Osteocyte (in vitro differentiated cells): ENCODE data around the gene GPSM3. TPM values are rescaled to one million over a fixed set of nuclear protein-coding genes. Genes with fewer than 3 reads are reported as not detected.
"Not testable (repeated sequence)": the region's sequence is repeated elsewhere in the genome, so short reads cannot be mapped to it uniquely, and the experiment has no call there.

Experiments
- DNase-seq: peaks from one replicate; pipeline ENCODE4 v3.0.0; 2021; ENCODE audit warnings: mixed read lengths; ENCODE audit not compliant: unreplicated experiment; ENCODE audit errors: extremely low spot score
- H3K27ac Mint-ChIP-seq: one replicate; pipeline ENCODE4 v1.8.0; 2021; ENCODE audit warnings: mild to moderate bottlenecking, mixed read lengths; ENCODE audit not compliant: unreplicated experiment
- H3K27me3 Mint-ChIP-seq: one replicate; pipeline ENCODE4 v1.8.0; 2021; ENCODE audit warnings: mixed read lengths; ENCODE audit not compliant: unreplicated experiment
- H3K36me3 Mint-ChIP-seq: one replicate; pipeline ENCODE4 v1.8.0; 2021; ENCODE audit warnings: mixed read lengths; ENCODE audit not compliant: unreplicated experiment
- H3K4me1 Mint-ChIP-seq: one replicate; pipeline ENCODE4 v1.8.0; 2021; ENCODE audit warnings: mixed read lengths; ENCODE audit not compliant: unreplicated experiment
- H3K4me3 Mint-ChIP-seq: one replicate; pipeline ENCODE4 v1.8.0; 2021; ENCODE audit warnings: mild to moderate bottlenecking, moderate library complexity, mixed read lengths; ENCODE audit not compliant: unreplicated experiment
- H3K9me3 Mint-ChIP-seq: one replicate; pipeline ENCODE4 v1.8.0; 2021; ENCODE audit warnings: mixed read lengths; ENCODE audit not compliant: unreplicated experiment
- total RNA-seq: library from RNA; stranded (reverse); gene quantifications from 2 replicates; pipeline ENCODE4 v1.2.1, GENCODE V29; 2021
- TF ChIP-seq, protein P1 (sequence below): fragments of 200-600 bp; sonication (generic); IDR thresholded peaks from 2 replicates; pipeline ENCODE4 v1.5.0; 2021; ENCODE audit warnings: antibody characterized with exemption, mild to moderate bottlenecking, moderate library complexity

Gene GPSM3
- total RNA-seq, 1 donor from 2014 or later, result 7.5 TPM

DNA sequence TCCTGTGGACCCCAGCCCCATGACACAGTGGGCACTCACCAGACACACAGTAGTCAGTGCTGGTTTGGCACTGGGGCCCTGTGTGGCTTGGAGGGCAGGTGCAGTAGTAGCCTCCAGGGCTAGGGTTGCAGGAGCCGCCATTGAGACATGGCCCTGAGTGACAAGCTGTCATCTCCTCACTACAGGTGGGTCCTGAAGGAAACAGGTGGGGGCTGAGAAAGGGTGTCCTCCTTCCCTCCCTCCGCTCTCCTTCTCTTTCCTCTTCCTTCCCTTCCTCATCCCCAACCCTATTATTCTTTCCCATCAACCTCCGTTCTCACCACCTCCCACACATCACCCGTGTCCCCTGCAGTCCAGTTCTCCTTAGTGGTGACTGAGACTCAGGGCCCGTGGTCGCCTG is 21.2 kb upstream of the GPSM3 start:
- Mint-ChIP-seq H3K4me1 (no peaks in the 10 kb centered on the region), H3K27me3 (peaks cover 22% of the 10 kb centered on the region), H3K9me3 (no peaks in the 10 kb centered on the region), H3K4me3 (no peak overlapping the region), H3K36me3 (no peaks in the 10 kb centered on the region), H3K27ac (no peak overlapping the region)
- no peak for DNase-seq
- TF ChIP-seq, protein P1, sequence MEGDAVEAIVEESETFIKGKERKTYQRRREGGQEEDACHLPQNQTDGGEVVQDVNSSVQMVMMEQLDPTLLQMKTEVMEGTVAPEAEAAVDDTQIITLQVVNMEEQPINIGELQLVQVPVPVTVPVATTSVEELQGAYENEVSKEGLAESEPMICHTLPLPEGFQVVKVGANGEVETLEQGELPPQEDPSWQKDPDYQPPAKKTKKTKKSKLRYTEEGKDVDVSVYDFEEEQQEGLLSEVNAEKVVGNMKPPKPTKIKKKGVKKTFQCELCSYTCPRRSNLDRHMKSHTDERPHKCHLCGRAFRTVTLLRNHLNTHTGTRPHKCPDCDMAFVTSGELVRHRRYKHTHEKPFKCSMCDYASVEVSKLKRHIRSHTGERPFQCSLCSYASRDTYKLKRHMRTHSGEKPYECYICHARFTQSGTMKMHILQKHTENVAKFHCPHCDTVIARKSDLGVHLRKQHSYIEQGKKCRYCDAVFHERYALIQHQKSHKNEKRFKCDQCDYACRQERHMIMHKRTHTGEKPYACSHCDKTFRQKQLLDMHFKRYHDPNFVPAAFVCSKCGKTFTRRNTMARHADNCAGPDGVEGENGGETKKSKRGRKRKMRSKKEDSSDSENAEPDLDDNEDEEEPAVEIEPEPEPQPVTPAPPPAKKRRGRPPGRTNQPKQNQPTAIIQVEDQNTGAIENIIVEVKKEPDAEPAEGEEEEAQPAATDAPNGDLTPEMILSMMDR, result no peak

DNA sequence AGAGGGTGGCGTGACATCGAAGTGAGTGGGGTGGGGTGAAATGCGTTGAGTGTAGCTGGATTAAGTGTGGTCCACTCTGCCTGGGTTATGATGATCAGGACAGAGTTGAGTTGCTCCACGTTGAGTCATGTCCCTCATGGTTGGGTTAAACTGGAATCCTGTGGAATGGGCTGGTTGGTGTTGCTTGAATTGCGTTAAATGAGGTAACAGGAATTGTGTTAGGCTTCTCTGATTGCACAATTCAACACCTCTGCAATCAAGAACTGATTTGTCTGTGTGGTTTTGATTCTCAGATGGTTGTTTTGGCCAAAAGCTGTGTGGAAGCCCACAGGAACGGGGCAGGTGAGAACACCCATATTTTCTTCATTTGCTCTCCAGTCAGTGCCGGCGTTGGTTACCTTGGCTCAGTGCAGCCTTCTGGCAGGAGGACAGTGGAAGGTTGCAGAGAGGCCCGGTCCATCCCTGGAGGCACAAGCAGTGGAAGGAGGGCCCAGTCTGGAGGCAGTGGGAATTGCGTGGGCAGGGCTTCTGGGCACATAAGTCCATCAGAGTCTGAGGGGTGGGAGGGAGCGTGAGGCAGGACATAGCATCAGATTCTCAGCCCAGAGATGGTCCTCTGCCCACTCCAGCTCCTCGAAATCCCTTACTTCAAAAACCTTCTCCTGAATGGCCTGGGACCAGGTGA is 19.8 kb upstream of the GPSM3 start:
- H3K27ac Mint-ChIP-seq, result no peak overlapping the region
- H3K27me3 Mint-ChIP-seq, result peaks cover 19% of the 10 kb centered on the region
- no peak overlapping the region for H3K4me3 Mint-ChIP-seq
- H3K4me1 Mint-ChIP-seq, result no peaks in the 10 kb centered on the region
- no peaks in the 10 kb centered on the region for H3K36me3 Mint-ChIP-seq
- no peaks in the 10 kb centered on the region for H3K9me3 Mint-ChIP-seq
- no peak for DNase-seq
- TF ChIP-seq, protein P1, result no peak

DNA sequence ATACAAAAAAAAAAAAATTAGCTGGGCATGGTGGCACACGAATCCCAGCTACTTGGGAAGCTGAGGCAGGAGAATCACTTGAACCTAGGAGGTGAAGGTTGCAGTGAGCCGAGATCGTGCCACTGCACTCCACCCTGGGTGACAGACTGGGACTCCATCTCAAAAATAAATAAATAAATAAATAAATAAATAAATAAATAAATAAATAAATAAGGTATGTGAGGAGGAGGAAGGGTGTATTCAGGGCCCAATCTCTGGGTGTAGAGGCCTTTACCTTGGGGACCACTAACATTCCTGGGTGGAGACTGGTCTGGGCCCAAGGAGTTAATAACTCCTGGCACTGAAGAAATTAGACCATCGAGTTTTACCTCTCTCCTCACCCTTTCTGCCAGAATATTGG is 19.0 kb upstream of the GPSM3 start:
- peaks cover 15% of the 10 kb centered on the region for H3K27me3 Mint-ChIP-seq
- H3K27ac Mint-ChIP-seq, H3K4me1 Mint-ChIP-seq, H3K9me3 Mint-ChIP-seq, H3K36me3 Mint-ChIP-seq, DNase-seq, H3K4me3 Mint-ChIP-seq: not testable (repeated sequence)

DNA sequence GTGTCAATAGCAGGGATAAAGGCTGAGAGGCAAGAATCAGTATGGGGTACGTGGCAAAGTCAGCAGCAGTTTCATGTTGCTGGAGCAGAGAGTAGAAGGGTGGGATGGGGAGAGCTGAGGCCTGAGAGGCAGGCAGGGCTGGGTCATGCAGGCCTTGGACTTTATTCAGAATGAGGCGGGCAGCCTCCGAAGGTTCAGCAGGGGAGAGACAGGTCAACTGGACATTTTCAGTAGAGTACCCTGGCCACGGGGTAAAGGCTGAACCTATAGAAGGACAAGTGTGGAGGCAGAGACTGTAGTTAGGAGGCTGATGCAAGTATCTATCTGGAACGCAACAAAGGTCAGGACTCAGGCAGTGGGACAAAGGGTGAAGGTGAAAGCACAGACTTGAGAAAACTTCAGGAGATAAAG is 17.8 kb upstream of the GPSM3 start:
- Mint-ChIP-seq H3K4me3 (no peak overlapping the region), H3K9me3 (peaks cover 6% of the 10 kb centered on the region), H3K4me1 (no peaks in the 10 kb centered on the region), H3K36me3 (no peaks in the 10 kb centered on the region), H3K27me3 (peaks cover 18% of the 10 kb centered on the region), H3K27ac (no peak overlapping the region)
- TF ChIP-seq, protein P1, result no peak
- DNase-seq, result no peak

DNA sequence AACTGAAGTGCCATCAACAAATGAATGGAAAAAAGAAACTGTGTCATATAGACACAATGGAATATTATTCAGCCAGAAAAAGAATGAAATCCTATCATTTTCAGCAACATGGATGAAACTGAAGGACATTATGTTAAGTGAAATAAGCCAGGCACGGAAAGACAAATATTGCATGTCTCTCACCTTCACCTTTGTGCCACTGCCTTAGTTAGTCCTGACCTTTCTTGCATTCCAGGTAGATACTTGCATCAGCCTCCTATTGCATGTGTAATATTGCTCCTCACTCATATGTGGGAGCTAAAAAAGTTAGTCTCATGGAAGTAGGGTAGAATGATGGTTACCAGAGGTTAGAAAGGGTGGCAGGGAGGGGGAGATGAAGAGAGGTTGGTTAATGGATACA is 16.6 kb upstream of the GPSM3 start:
- H3K4me1 Mint-ChIP-seq, result no peaks in the 10 kb centered on the region
- TF ChIP-seq, protein P1, result no peak
- no peak overlapping the region for H3K27ac Mint-ChIP-seq
- peaks cover 20% of the 10 kb centered on the region for H3K27me3 Mint-ChIP-seq
- no peaks in the 10 kb centered on the region for H3K36me3 Mint-ChIP-seq
- H3K9me3 Mint-ChIP-seq, result peaks cover 6% of the 10 kb centered on the region
- H3K4me3 Mint-ChIP-seq, result no peak overlapping the region
- no peak for DNase-seq
